Trophoblast cell (in vitro differentiated cells and primary cell): ENCODE measurements around the gene RBP4.

ENCODE experiments used
- DNase-seq, 2 donors: peaks; one replicate each; pipeline ENCODE4 v3.0.0-alpha.2; 2016
- H2AFZ ChIP-seq: 2 replicates; pipeline ENCODE4 v1.6.1; 2013; ENCODE audit warnings: low read length, moderate library complexity, mild to moderate bottlenecking; ENCODE audit not compliant: insufficient read depth, poor library complexity
- H2AK5ac ChIP-seq: 2 replicates; pipeline ENCODE4 v1.6.1; 2013; ENCODE audit warnings: mild to moderate bottlenecking, low read length
- H2BK120ac ChIP-seq: 2 replicates; pipeline ENCODE4 v1.6.1; 2013; ENCODE audit warnings: low read length, mild to moderate bottlenecking, moderate library complexity; ENCODE audit not compliant: insufficient read depth, poor library complexity
- H2BK12ac ChIP-seq: 2 replicates; pipeline ENCODE4 v1.6.1; 2013; ENCODE audit warnings: mild to moderate bottlenecking, low read length, moderate library complexity
- H2BK5ac ChIP-seq: 2 replicates; pipeline ENCODE4 v1.6.1; 2013; ENCODE audit warnings: low read length, low read depth, moderate library complexity, mild to moderate bottlenecking; ENCODE audit not compliant: poor library complexity
- H3K14ac ChIP-seq: 2 replicates; pipeline ENCODE4 v1.6.1; 2013; ENCODE audit warnings: mild to moderate bottlenecking, low read length
- H3K18ac ChIP-seq: 2 replicates; pipeline ENCODE4 v1.6.1; 2013; ENCODE audit warnings: mild to moderate bottlenecking, low read length
- H3K23ac ChIP-seq: 2 replicates; pipeline ENCODE4 v1.6.1; 2013; ENCODE audit warnings: low read length
- H3K27ac ChIP-seq: 2 replicates; pipeline ENCODE4 v1.5.1; 2013; ENCODE audit warnings: low read depth, mild to moderate bottlenecking, inconsistent platforms, low read length, moderate library complexity
- H3K27me3 ChIP-seq: 2 replicates; pipeline ENCODE4 v1.6.1; 2013; ENCODE audit warnings: inconsistent platforms, mild to moderate bottlenecking, low read length, moderate library complexity; ENCODE audit not compliant: insufficient read depth
- H3K36me3 ChIP-seq, 2 experiments: 1 replicate in 1 of 2; 2 replicates in 1 of 2; pipeline ENCODE4 v1.6.1; 2013; ENCODE audit warnings: low read length in 2 of 2, mild to moderate bottlenecking in 2 of 2, moderate library complexity in 1 of 2; ENCODE audit not compliant: insufficient read depth in 2 of 2, control insufficient read depth in 1 of 2
- H3K4ac ChIP-seq: 2 replicates; pipeline ENCODE4 v1.6.1; 2013; ENCODE audit warnings: low read depth, mild to moderate bottlenecking, low read length, moderate library complexity
- H3K4me1 ChIP-seq, 2 experiments: 1 replicate in 1 of 2; 2 replicates in 1 of 2; pipeline ENCODE4 v1.6.1; 2013; ENCODE audit warnings: low read length in 2 of 2, mild to moderate bottlenecking in 2 of 2, moderate library complexity in 1 of 2; ENCODE audit not compliant: insufficient read depth in 2 of 2, control insufficient read depth in 1 of 2
- H3K4me2 ChIP-seq: 2 replicates; pipeline ENCODE4 v1.6.1; 2013; ENCODE audit warnings: inconsistent platforms, mild to moderate bottlenecking, low read length, moderate library complexity
- H3K4me3 ChIP-seq: 2 replicates; pipeline ENCODE4 v1.5.1; 2013; ENCODE audit warnings: mild to moderate bottlenecking, low read depth, low read length, inconsistent platforms
- H3K79me1 ChIP-seq: one replicate; pipeline ENCODE4 v1.6.1; 2013; ENCODE audit warnings: low read length
- H3K79me2 ChIP-seq: 2 replicates; pipeline ENCODE4 v1.6.1; 2013; ENCODE audit warnings: low read length, mild to moderate bottlenecking; ENCODE audit not compliant: control insufficient read depth, insufficient read depth, poor library complexity
- H3K9ac ChIP-seq: 2 replicates; pipeline ENCODE4 v1.6.1; 2013; ENCODE audit warnings: mild to moderate bottlenecking, low read length
- H3K9me3 ChIP-seq: 2 replicates; pipeline ENCODE4 v1.6.1; 2013; ENCODE audit warnings: low read depth, mild to moderate bottlenecking, control low read depth, inconsistent platforms, low read length; ENCODE audit not compliant: insufficient read depth
- H4K12ac ChIP-seq: 2 replicates; pipeline ENCODE4 v1.6.1; 2013; ENCODE audit warnings: low read depth, mild to moderate bottlenecking, low read length, moderate library complexity
- H4K8ac ChIP-seq: 2 replicates; pipeline ENCODE4 v1.6.1; 2013; ENCODE audit warnings: low read depth, mild to moderate bottlenecking, low read length, moderate library complexity
- H4K91ac ChIP-seq: one replicate; pipeline ENCODE4 v1.6.1; 2013; ENCODE audit warnings: low read depth, mild to moderate bottlenecking, low read length, moderate library complexity
- WGBS: extraction: QIAGEN DNeasy Blood & Tissue Kit; methylation state at CpG from one replicate; pipeline ENCODE4 v1.1.7; 2013; ENCODE audit warnings: missing lambda C conversion rate; ENCODE audit not compliant: insufficient read length, insufficient coverage; ENCODE audit errors: extremely low coverage; 5-methylcytosine and 5-hydroxymethylcytosine counted together

RBP4 gene

GRCh38 chr10:93577565-93577964 lies 23.5 kb downstream of the RBP4 start:
- no peaks in the 10 kb centered on the region for H3K4me1 ChIP-seq
- no peak overlapping the region for H3K18ac ChIP-seq
- H3K36me3 ChIP-seq: no peaks in the 10 kb centered on the region
- H3K9me3 ChIP-seq: peaks cover 5% of the 10 kb centered on the region
- H3K23ac ChIP-seq: no peak overlapping the region
- no peak overlapping the region for H2BK120ac ChIP-seq
- no peak overlapping the region for H3K9ac ChIP-seq
- no peak overlapping the region for H3K4ac ChIP-seq
- H3K27ac ChIP-seq: no peak overlapping the region
- no peak overlapping the region for H4K91ac ChIP-seq
- no peaks in the 10 kb centered on the region for H3K79me2 ChIP-seq
- no peak overlapping the region for H2BK12ac ChIP-seq
- H4K12ac ChIP-seq: no peak overlapping the region
- H3K4me2 ChIP-seq: no peak overlapping the region
- no CpG with 5 or more reads among the region's 3 CpGs for WGBS
- no peak overlapping the region for H2AK5ac ChIP-seq
- no peak for DNase-seq
- H2BK5ac ChIP-seq: no peak overlapping the region
- no peak overlapping the region for H3K14ac ChIP-seq
- no peak overlapping the region for H4K8ac ChIP-seq
- no peak overlapping the region for H2AFZ ChIP-seq
- H3K79me1 ChIP-seq: no peaks in the 10 kb centered on the region
- no peaks in the 10 kb centered on the region for H3K27me3 ChIP-seq
- no peak overlapping the region for H3K4me3 ChIP-seq

DNA sequence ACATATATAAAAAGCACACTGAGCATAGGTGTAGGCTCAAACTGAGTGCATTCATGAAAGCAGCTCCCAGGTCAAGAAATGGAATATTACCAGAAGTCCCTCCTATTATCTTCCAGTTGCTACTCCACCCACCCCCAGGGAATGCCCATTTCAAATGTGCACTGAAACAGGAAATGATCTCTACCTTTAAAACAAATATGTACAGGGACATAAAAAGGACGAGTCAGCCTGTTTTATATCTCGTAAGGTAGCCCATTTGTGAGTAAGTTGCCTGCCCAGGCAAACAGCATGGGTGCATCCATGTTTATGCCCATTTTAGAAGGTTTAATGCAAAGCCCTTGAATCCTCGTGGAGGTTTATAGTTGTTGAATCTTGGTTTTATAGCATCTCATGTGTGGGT lies 24.1 kb downstream of the RBP4 start:
- DNase-seq: no peak
- H3K27me3 ChIP-seq: no peaks in the 10 kb centered on the region
- no CpG with 5 or more reads among the region's 3 CpGs for WGBS
- no peak overlapping the region for H3K4me2 ChIP-seq
- no peak overlapping the region for H3K4ac ChIP-seq
- no peaks in the 10 kb centered on the region for H3K79me2 ChIP-seq
- no peaks in the 10 kb centered on the region for H3K4me1 ChIP-seq
- peaks cover 5% of the 10 kb centered on the region for H3K9me3 ChIP-seq
- H2AFZ ChIP-seq: no peak overlapping the region
- H3K23ac ChIP-seq: no peak overlapping the region
- H3K18ac ChIP-seq: no peak overlapping the region
- no peak overlapping the region for H3K4me3 ChIP-seq
- no peak overlapping the region for H3K9ac ChIP-seq
- no peak overlapping the region for H4K12ac ChIP-seq
- no peak overlapping the region for H2AK5ac ChIP-seq
- no peak overlapping the region for H3K27ac ChIP-seq
- no peak overlapping the region for H4K91ac ChIP-seq
- no peaks in the 10 kb centered on the region for H3K79me1 ChIP-seq
- H3K14ac ChIP-seq: no peak overlapping the region
- H4K8ac ChIP-seq: no peak overlapping the region
- no peak overlapping the region for H2BK5ac ChIP-seq
- H2BK12ac ChIP-seq: no peak overlapping the region
- no peaks in the 10 kb centered on the region for H3K36me3 ChIP-seq
- no peak overlapping the region for H2BK120ac ChIP-seq

DNA sequence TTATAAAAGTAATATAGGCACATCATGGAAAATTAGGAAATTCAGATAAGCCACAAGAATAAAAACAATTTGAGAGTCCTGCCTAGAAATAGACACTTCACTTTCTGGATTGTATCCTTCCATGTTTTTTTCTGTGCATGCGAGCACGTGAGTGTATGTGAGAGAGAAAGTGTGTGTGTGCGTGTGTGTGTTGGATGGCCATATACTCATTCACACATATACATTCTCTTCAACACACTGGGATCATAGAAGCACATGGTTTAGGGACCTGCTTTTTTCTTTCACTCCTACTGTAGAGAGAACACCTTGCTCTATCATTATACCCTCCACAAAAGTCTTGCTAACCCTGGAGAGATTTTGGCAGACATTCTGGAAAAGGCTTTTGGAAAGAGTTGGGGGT lies 27.1 kb downstream of the RBP4 start:
- H3K23ac ChIP-seq: no peak overlapping the region
- no peak overlapping the region for H3K14ac ChIP-seq
- H3K4me1 ChIP-seq: no peaks in the 10 kb centered on the region
- no peak overlapping the region for H2AK5ac ChIP-seq
- H3K4me2 ChIP-seq: no peak overlapping the region
- H3K79me1 ChIP-seq: no peaks in the 10 kb centered on the region
- H3K36me3 ChIP-seq: no peaks in the 10 kb centered on the region
- H3K9ac ChIP-seq: no peak overlapping the region
- no peak overlapping the region for H4K12ac ChIP-seq
- H4K91ac ChIP-seq: no peak overlapping the region
- no peak overlapping the region for H2BK120ac ChIP-seq
- H3K4me3 ChIP-seq: no peak overlapping the region
- H3K27ac ChIP-seq: no peak overlapping the region
- no peaks in the 10 kb centered on the region for H3K27me3 ChIP-seq
- WGBS: no CpG with 5 or more reads among the region's 3 CpGs
- no peak overlapping the region for H2AFZ ChIP-seq
- H4K8ac ChIP-seq: no peak overlapping the region
- no peak overlapping the region for H2BK12ac ChIP-seq
- H3K9me3 ChIP-seq: no peaks in the 10 kb centered on the region
- H3K18ac ChIP-seq: no peak overlapping the region
- no peak overlapping the region for H2BK5ac ChIP-seq
- H3K4ac ChIP-seq: no peak overlapping the region
- DNase-seq: no peak
- no peaks in the 10 kb centered on the region for H3K79me2 ChIP-seq

GRCh38 chr10:93573051-93573909 lies 27.8 kb downstream of the RBP4 start:
- no CpG with 5 or more reads among the region's 10 CpGs for WGBS
- Histone ChIP-seq H3K27me3 (peaks cover 3% of the 10 kb centered on the region), H3K79me2 (no peaks in the 10 kb centered on the region), H3K79me1 (no peaks in the 10 kb centered on the region), H2AFZ (no peak overlapping the region), H3K9ac (no peak overlapping the region), H3K4ac (no peak overlapping the region), H3K36me3 (no peaks in the 10 kb centered on the region), H4K12ac (no peak overlapping the region), H3K9me3 (no peaks in the 10 kb centered on the region), H4K91ac (no peak overlapping the region), H4K8ac (no peak overlapping the region), H3K4me2 (no peak overlapping the region), H2BK5ac (no peak overlapping the region), H2BK120ac (no peak overlapping the region), H2AK5ac (no peak overlapping the region), H3K4me3 (no peak overlapping the region), H3K4me1 (no peaks in the 10 kb centered on the region), H3K23ac (no peak overlapping the region), H3K18ac (no peak overlapping the region), H3K14ac (no peak overlapping the region), H2BK12ac (no peak overlapping the region), H3K27ac (no peak overlapping the region)
- DNase-seq: no peak
